ENCODE data around the gene REXO5.

DNA sequence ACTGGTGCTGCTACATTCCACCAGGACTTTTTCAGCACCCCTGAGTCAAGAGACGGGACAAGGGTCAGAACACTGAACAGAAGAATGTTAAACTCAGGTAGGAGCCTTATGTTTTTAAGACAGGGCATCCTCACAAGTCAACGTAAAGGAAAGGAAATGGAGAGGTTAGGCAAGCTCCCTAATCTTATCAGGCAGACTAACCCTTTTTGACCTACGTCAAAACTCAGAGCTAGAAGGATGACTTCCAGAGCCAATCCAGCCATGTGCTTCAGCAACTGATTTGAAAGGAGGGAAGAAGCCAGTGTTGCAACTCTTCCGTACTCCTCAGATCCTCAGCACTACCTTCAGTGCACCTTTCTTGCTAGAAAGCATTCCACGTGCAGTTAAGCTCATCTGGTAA is 46.8 kb downstream of the REXO5 start:
- TF ChIP-seq CTCF (IDR thresholded peaks at IDR 0.05), result no peak
- no peak for TF ChIP-seq POLR2A (IDR thresholded peaks at IDR 0.05; ENCODE audit: low read depth)
- TF ChIP-seq POLR2AphosphoS5 (IDR thresholded peaks at IDR 0.05), result no peak
- no peak for TF ChIP-seq EP300 (IDR thresholded peaks at IDR 0.05)
